Stimulated activated CD4-positive, alpha-beta T cell treated with anti-CD3 and anti-CD28 coated beads, TNF-alpha, amount 100 ng/mL, for 4 hours (primary cell): ENCODE measurements around the gene PPP1R16B.

Source experiments
- DNase-seq, 3 experiments: peaks; one replicate each; pipeline ENCODE4 v3.0.0-alpha.2; 2020; ENCODE audit warnings: low read depth in 3 of 3

Gene PPP1R16B

GRCh38 chr20:38825901-38826625 lies 20.6 kb downstream of the PPP1R16B start:
- DNase-seq, result no peak

DNA sequence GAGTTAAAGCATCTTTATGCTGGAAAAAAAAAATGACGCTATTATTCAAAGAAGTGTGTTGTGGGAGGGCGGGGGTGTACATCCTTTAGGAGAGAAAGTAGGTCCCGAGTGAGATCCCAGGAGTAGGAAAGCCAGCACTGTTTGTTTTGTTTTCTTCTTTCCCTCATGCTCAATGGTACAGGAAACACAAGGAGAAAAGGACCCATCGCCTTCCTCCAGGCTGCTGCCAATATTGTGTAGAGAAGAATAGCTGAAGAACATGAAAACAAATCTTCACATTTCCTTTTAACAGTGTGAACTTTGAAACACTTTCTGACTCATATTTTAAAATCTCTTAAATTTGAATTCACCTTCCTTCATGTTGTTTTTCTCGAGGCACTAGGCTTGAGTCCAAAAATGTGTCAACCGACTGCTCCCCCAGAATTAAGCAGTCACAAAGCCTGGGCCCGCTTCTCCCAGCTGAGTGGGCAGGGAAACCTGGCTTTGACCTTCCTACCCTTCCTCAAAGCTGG lies 22.3 kb downstream of the PPP1R16B start:
- no peak for DNase-seq

GRCh38 chr20:38828514-38829295 lies 23.2 kb downstream of the PPP1R16B start:
- DNase-seq, result no peak

GRCh38 chr20:38829296-38829875 lies 23.9 kb downstream of the PPP1R16B start:
- DNase-seq, result no peak

DNA sequence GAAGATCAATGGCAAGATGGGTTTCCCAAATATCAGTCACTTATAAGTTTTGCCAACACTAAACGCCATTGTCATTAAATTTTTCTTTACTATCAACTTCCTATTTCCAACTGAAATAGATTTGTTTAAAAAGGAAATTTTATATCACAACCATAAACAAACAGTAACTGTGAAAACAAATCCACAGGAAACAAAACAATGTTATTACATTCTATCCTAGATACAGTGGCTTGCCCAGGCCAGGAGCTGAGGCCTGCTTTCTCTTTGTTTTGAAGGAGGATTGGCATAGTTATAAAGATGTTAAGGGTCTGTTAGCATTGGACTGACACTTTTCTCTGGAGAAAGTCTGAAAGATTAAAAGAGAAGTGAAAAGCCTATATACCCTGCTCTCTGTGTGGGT lies 24.9 kb downstream of the PPP1R16B start:
- no peak for DNase-seq

DNA sequence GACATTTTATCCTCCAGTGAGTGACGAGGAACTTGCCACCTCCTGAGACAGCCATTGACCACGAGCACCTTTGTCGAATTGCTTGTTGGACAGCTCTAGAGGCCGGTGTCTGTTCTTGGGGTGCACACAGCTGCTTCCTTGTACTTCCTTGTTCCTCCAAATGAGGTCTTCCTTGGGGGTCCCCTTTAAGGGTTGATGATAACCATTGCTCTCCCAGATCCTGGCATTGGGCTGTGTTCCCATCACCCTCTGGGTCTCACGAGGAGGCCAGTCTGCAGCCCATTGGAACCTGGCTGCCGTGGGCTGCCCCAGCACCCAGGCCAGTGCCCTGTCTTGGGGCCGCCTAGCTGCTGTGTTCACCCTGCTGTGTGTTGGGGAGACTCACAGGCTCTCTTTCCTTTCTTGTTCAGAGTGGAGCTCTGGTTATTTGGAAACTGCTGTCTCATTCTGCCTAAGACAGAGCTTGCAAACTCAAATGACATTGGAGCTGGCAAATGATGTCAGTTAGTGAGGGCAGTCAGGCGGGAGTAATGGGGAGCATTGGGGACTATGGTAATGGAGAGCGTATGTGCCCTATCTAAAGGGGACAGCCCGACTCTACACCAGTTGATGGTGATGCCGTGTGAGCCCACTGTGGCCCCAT lies 25.7 kb downstream of the PPP1R16B start:
- no peak for DNase-seq

DNA sequence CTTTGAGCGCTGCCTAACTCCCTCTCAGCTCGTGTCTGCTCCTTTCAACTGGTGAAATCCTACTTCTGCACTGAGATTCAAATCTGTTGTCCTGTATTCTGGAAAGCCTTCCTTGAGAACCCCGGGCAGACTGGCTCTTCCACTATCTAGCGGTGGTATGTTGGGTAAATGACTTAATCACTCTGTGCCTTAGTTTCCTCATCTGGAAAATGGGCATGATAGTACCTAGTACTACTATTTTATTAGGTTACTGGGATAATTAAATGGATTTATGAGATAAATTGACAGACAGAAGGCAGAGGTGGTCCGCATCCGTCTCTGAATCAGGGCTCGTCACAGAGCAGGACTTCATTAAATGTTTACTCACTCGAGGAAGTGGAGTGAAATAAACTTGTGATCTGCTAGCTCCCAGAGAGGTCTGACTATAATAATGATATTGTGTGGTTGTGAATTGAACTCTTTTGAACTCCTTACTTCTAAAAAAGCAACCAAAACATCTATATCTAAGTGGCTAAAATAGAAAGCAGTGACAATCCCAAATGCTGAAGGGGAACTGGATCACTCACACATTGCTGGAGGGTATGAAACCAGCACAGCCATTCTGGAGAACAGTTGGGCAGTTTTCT lies 26.6 kb downstream of the PPP1R16B start:
- no peak for DNase-seq

DNA sequence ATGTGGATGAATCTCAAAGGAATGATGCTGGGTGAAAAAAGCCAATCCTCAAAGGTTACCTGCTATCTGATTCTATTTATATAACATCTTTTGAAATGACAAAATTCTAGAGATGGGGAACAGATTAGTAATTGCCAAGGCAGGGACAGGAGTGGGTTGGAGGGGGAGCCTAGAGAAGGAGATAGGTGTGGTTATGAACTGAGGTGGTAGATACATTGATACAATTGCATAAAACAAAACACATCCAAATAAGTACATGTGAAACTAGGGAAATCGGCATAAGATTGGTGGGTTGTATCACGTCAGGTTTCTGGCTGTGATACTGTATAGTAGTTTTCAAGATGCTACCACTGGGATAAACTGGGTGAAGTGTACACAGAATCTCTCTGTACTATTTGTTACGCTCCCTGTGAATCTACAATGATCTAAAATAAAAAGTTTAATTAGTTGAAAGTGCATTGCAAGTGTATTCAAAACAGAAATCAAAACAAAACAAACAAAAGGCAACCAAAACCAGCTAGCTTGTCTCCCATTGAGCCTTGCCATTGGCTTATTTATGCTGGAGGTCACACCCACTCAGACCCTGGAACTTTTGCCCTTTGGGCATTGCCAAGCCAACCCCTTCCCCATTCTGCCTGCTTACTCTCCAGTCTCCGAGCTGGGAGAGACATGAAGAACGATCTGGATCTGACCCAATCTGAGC lies 27.8 kb downstream of the PPP1R16B start:
- DNase-seq, result no peak

- DNase-seq, result no peak
These were observed 28.3 kb downstream of the PPP1R16B start for GRCh38 chr20:38833857-38834164.

DNA sequence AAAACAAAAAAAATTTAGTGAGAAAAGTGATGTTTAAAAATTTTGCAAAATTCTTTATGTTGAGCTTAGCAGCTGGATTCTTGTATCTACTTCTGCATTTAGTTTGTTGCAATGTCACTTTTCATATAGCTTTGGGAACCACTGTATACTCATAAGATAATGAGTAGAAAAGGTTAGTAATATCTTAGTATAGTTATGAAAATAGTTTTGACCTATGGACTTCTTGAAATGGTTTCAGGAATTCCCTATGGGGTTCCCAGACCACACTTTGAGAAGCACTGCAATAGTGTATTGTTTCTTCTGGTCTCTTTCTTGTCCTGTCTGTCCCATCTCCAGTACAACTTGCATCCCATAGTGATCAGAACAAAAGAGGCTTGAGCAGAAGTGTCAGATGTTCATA lies 29.4 kb downstream of the PPP1R16B start:
- DNase-seq, result no peak

GRCh38 chr20:38835792-38836191 lies 30.3 kb downstream of the PPP1R16B start:
- DNase-seq, result no peak

GRCh38 chr20:38836991-38837390 lies 31.5 kb downstream of the PPP1R16B start:
- DNase-seq, result no peak

DNA sequence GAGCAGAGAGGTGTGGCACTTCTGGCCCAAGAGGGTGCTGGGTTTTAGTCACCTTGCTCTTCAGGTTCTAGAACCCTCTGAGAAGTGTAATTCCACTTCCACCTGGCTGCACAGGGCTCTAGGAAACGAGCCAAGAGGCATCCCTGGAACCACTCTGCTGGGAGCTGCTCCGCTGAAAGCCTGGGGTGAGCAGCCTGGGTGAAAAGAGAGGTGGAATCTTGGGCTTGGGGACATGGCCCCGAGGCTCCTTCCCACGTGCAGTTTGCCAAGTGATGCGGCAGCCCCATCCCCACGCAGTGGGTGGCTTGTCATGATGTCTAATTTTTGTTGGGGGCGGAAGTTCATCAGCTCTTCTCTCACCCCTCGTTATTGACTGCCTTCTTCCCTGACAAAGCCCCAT lies 32.8 kb downstream of the PPP1R16B start:
- no peak for DNase-seq

- no peak for DNase-seq
These were observed 34.1 kb downstream of the PPP1R16B start for GRCh38 chr20:38839563-38839962.

GRCh38 chr20:38840053-38840893 lies 34.8 kb downstream of the PPP1R16B start:
- DNase-seq, result peak in 1 of 3 experiments; percentile 44

- DNase-seq, result no peak
These were observed 35.5 kb downstream of the PPP1R16B start for GRCh38 chr20:38840894-38841470.

- no peak for DNase-seq
These were observed 36.1 kb downstream of the PPP1R16B start for GRCh38 chr20:38841570-38841969.

DNA sequence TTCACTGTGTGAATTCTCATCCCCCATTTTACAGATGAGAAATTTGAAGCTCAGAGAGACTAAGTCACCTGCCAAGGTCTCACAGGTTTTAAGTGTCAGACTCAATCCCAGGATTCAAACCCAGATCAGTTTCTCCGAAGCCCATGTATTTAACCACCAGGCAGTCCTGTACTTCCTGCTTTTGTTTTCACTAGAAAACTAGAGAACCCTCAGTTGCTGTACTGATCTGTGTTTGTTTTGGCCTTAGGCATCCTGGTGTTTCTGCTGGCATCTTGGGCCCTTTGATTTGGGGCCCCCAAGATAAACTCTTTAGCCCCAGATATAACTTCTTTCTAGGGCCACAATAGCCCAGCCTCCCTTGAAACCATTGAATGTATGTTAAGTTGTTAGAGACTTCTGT lies 36.5 kb downstream of the PPP1R16B start:
- DNase-seq, result no peak

GRCh38 chr20:38842558-38842981 lies 37.1 kb downstream of the PPP1R16B start:
- DNase-seq, result peak; percentile 52 to 63 (median 55)

- peak in 2 of 3 experiments; percentile 35 to 37 for DNase-seq
These were observed 37.8 kb downstream of the PPP1R16B start for GRCh38 chr20:38843346-38843745.
